H1 (cell line): ENCODE results near the gene DNAJB13. TPM values are rescaled to one million over a fixed set of nuclear protein-coding genes. Genes with fewer than 3 reads are reported as not detected.

Experiments used
- CTCF ChIA-PET: fragments of 300-600 bp; sonication (Branson Sonifier 250); formaldehyde crosslinking; loops from one replicate; lab custom pipeline; 2021; ENCODE audit not compliant: partially characterized antibody; lab: Charles Lee
- POLR2A ChIA-PET: fragments of 300-600 bp; sonication (Branson Sonifier 250); formaldehyde crosslinking; loops from one replicate; lab custom pipeline; 2021; ENCODE audit warnings: inconsistent platforms; ENCODE audit not compliant: partially characterized antibody; lab: Charles Lee
- DNase-seq, 2 experiments: peaks; one replicate each; pipeline versions ENCODE4 v3.0.0 to v3.0.0-alpha.2; 2010 to 2022; ENCODE audit warnings: low spot score in 2 of 2, low read depth in 1 of 2, mixed read lengths in 1 of 2
- FAIRE-seq: peaks from 2 replicates; lab custom pipeline; 2011; peaks lifted over from hg19 to GRCh38; lab: Jason Lieb, UNC
- H2AFZ ChIP-seq: 2 replicates; pipeline ENCODE4 v1.8.1; 2012; ENCODE audit warnings: low read length, inconsistent platforms
- H2AK5ac ChIP-seq: 2 replicates; pipeline ENCODE4 v1.6.1; 2013; ENCODE audit warnings: low read depth, low read length
- H2BK120ac ChIP-seq: replicated peaks from 2 replicates; pipeline ENCODE3; 2013; ENCODE audit warnings: low read depth, low read length, inconsistent platforms
- H2BK12ac ChIP-seq: 2 replicates; pipeline ENCODE4 v1.6.1; 2013; ENCODE audit warnings: low read depth, low read length
- H2BK15ac ChIP-seq: 2 replicates; pipeline ENCODE4 v1.6.1; 2013; ENCODE audit warnings: low read length
- H2BK20ac ChIP-seq: 2 replicates; pipeline ENCODE4 v1.6.1; 2013; ENCODE audit warnings: low read length
- H2BK5ac ChIP-seq: 2 replicates; pipeline ENCODE4 v1.6.1; 2013; ENCODE audit warnings: low read depth, low read length
- H3K14ac ChIP-seq: 2 replicates; pipeline ENCODE4 v1.6.1; 2013; ENCODE audit warnings: inconsistent platforms; ENCODE audit not compliant: insufficient read length
- H3K18ac ChIP-seq: 2 replicates; pipeline ENCODE4 v1.6.1; 2013; ENCODE audit warnings: low read length; ENCODE audit errors: extremely low read depth
- H3K23ac ChIP-seq: 2 replicates; pipeline ENCODE4 v1.6.1; 2013; ENCODE audit warnings: inconsistent platforms; ENCODE audit not compliant: insufficient read length
- H3K23me2 ChIP-seq: 2 replicates; pipeline ENCODE4 v1.6.1; 2013; ENCODE audit warnings: low read depth, low read length
- H3K27ac ChIP-seq: 2 replicates; pipeline ENCODE4 v1.6.1; 2011; ENCODE audit warnings: low read depth, low read length, inconsistent platforms
- H3K27me3 ChIP-seq, 4 experiments: replicated peaks in 1 of 4; 1 replicate in 1 of 4; 2 replicates in 3 of 4; pipeline versions ENCODE4 v1.6.1 to v1.8.1; 2011 to 2013; ENCODE audit warnings: low read length in 3 of 4, mild to moderate bottlenecking in 3 of 4, inconsistent platforms in 2 of 4, mixed read lengths in 2 of 4, moderate library complexity in 1 of 4; ENCODE audit not compliant: control insufficient read depth in 3 of 4, insufficient read depth in 3 of 4; ENCODE audit errors: extremely low read depth in 1 of 4
- H3K36me3 ChIP-seq, 4 experiments: 2 replicates each; pipeline versions ENCODE4 v1.6.1 to v1.8.1; 2011 to 2013; ENCODE audit warnings: mild to moderate bottlenecking in 4 of 4, low read length in 3 of 4, moderate library complexity in 2 of 4, control low read depth in 1 of 4, inconsistent platforms in 1 of 4; ENCODE audit not compliant: insufficient read depth in 4 of 4, control insufficient read depth in 2 of 4
- H3K4ac ChIP-seq: replicated peaks from 2 replicates; pipeline ENCODE3; 2013; ENCODE audit warnings: low read length, low read depth, mixed read lengths, inconsistent platforms; ENCODE audit not compliant: insufficient read length
- H3K4me1 ChIP-seq, 4 experiments: replicated peaks in 1 of 4; 1 replicate in 1 of 4; 2 replicates in 3 of 4; pipeline versions ENCODE4 v1.6.1 to v1.8.1; 2011 to 2013; ENCODE audit warnings: low read length in 3 of 4, inconsistent platforms in 2 of 4, mixed read lengths in 1 of 4; ENCODE audit not compliant: insufficient read depth in 4 of 4, control insufficient read depth in 3 of 4
- H3K4me2 ChIP-seq, 2 experiments: 2 replicates each; pipeline versions ENCODE4 v1.6.1 to v1.8.1; 2011 to 2013; ENCODE audit warnings: low read depth in 2 of 2, low read length in 2 of 2, control low read depth in 1 of 2, inconsistent platforms in 1 of 2, mild to moderate bottlenecking in 1 of 2; ENCODE audit not compliant: insufficient read depth in 1 of 2
- H3K4me3 ChIP-seq, 4 experiments: fragments of 200-600, 300-600 bp in 1 of 4; sonication (generic), shearing (Covaris generic), sonication (Bioruptor Twin) in 1 of 4; 2 replicates each; pipeline versions ENCODE4 v1.5.1 to v1.8.1; 2011 to 2016; ENCODE audit warnings: low read length in 4 of 4, low read depth in 3 of 4, control low read depth in 2 of 4, inconsistent platforms in 2 of 4, mild to moderate bottlenecking in 2 of 4, mixed read lengths in 1 of 4, moderate library complexity in 1 of 4; ENCODE audit not compliant: insufficient read depth in 2 of 4; ENCODE audit errors: extremely low read depth in 1 of 4
- H3K56ac ChIP-seq: replicated peaks from 2 replicates; pipeline ENCODE3; 2013; ENCODE audit warnings: low read depth, mild to moderate bottlenecking, mixed read lengths, low read length, inconsistent platforms; ENCODE audit not compliant: insufficient read length
- H3K79me1 ChIP-seq: 2 replicates; pipeline ENCODE4 v1.6.1; 2013; ENCODE audit warnings: low read depth, low read length, control low read depth
- H3K79me2 ChIP-seq, 2 experiments: 2 replicates each; pipeline versions ENCODE4 v1.6.1 to v1.8.1; 2012 to 2013; ENCODE audit warnings: low read length in 2 of 2, mild to moderate bottlenecking in 2 of 2, inconsistent platforms in 1 of 2; ENCODE audit not compliant: insufficient read depth in 2 of 2, control insufficient read depth in 1 of 2
- H3K9ac ChIP-seq, 4 experiments: replicated peaks in 1 of 4; 1 replicate in 1 of 4; 2 replicates in 3 of 4; pipeline versions ENCODE4 v1.6.1 to v1.8.1; 2011 to 2013; ENCODE audit warnings: low read depth in 3 of 4, low read length in 3 of 4, control low read depth in 2 of 4, mild to moderate bottlenecking in 2 of 4, moderate library complexity in 2 of 4, inconsistent platforms in 1 of 4; ENCODE audit errors: extremely low read depth in 1 of 4
- H3K9me3 ChIP-seq, 2 experiments: 2 replicates each; pipeline versions ENCODE4 v1.6.1 to v1.8.1; 2012 to 2013; ENCODE audit warnings: mild to moderate bottlenecking in 2 of 2, moderate library complexity in 2 of 2, control low read depth in 1 of 2, inconsistent platforms in 1 of 2, low read depth in 1 of 2, low read length in 1 of 2, mixed read lengths in 1 of 2; ENCODE audit not compliant: insufficient read depth in 2 of 2
- H4K20me1 ChIP-seq, 2 experiments: replicated peaks in 1 of 2; 2 replicates each; pipeline versions ENCODE3 to v1.8.1; 2011 to 2013; ENCODE audit warnings: inconsistent platforms in 2 of 2, low read length in 2 of 2, mild to moderate bottlenecking in 1 of 2; ENCODE audit not compliant: insufficient read depth in 2 of 2, control insufficient read depth in 1 of 2
- H4K5ac ChIP-seq: 2 replicates; pipeline ENCODE4 v1.6.1; 2013; ENCODE audit warnings: low read length, low read depth, mixed read lengths, inconsistent platforms; ENCODE audit not compliant: insufficient read length
- H4K8ac ChIP-seq: 2 replicates; pipeline ENCODE4 v1.8.0; 2013; ENCODE audit warnings: mild to moderate bottlenecking, moderate library complexity, low read length, inconsistent platforms; ENCODE audit not compliant: insufficient read depth; ENCODE audit errors: extremely low read depth
- H4K91ac ChIP-seq: replicated peaks from 2 replicates; pipeline ENCODE3; 2013; ENCODE audit warnings: low read length, mixed read lengths, inconsistent platforms; ENCODE audit not compliant: insufficient read length
- EZH2 ChIP-seq: fragments of 200-600 bp; sonication (generic); IDR thresholded peaks from 2 replicates; pipeline ENCODE4 v1.7.1; 2012; ENCODE audit warnings: low read depth, mild to moderate bottlenecking, moderate library complexity, low read length, inconsistent platforms; ENCODE audit not compliant: severe bottlenecking
- HDAC6 ChIP-seq: IDR thresholded peaks from one replicate; pipeline ENCODE4 v1.7.1; 2012; ENCODE audit warnings: low read depth, mild to moderate bottlenecking, inconsistent platforms, low read length, moderate library complexity
- POU5F1 ChIP-seq: IDR thresholded peaks from 2 replicates; pipeline ENCODE4 v1.6.1; 2011; ENCODE audit warnings: low read depth, mild to moderate bottlenecking, low read length, moderate library complexity
- RNF2 ChIP-seq: fragments of 200-900, 300-1000 bp; sonication (generic); IDR thresholded peaks from 2 replicates; pipeline ENCODE4 v1.7.1; 2016; ENCODE audit warnings: borderline replicate concordance, low read depth, mild to moderate bottlenecking, antibody characterized with exemption, low read length; ENCODE audit not compliant: poor library complexity, severe bottlenecking; ENCODE audit errors: missing control alignments
- TCF12 ChIP-seq: IDR thresholded peaks from 2 replicates; pipeline ENCODE4 v1.6.1; 2011; ENCODE audit warnings: low read depth, mild to moderate bottlenecking, low read length
- WGBS, 2 experiments: shearing (Covaris generic) in 1 of 2; methylation state at CpG; one replicate each; pipeline versions ENCODE4 v1.1.6 to v1.1.7; 2013 to 2015; ENCODE audit warnings: low lambda C conversion rate in 2 of 2, mixed read lengths in 2 of 2, inconsistent platforms in 1 of 2, low coverage in 1 of 2, missing lambda C conversion rate in 1 of 2; ENCODE audit not compliant: insufficient replicate concordance in 2 of 2, insufficient coverage in 1 of 2, insufficient read length in 1 of 2; ENCODE audit errors: extremely low coverage in 1 of 2, missing lambda C conversion rate in 1 of 2; 5-methylcytosine and 5-hydroxymethylcytosine counted together
- polyA plus RNA-seq, 7 experiments: library from polyadenylated mRNA; depleted of rRNA in 3 of 7; stranded (reverse) in 5 of 7; unstranded in 2 of 7; fragments of >200 nt in 5 of 7; fragments of 200-250 nt in 2 of 7; gene quantifications; 1 replicate in 5 of 7; 2 replicates in 1 of 7; 4 replicates in 1 of 7; pipeline versions ENCODE4 v1.2.1 to v1.2.3, GENCODE V29; 2011 to 2013; ENCODE audit warnings: missing spikeins in 2 of 7, mixed read lengths in 2 of 7
- total RNA-seq: library from RNA; stranded (reverse); fragmentation: NEBNext Ultra II Directional; extraction: Animal tissue kit (Norgen Biotek cat#: 25700); gene quantifications from 2 replicates; pipeline ENCODE4 v1.2.1, GENCODE V29; 2021

The DNAJB13 gene
- total and polyA plus RNA-seq, 2 of the 8 experiments (the other 6 are each of a cell fraction or from before 2014, with no cell fraction given) = 0.27 TPM; not detected in 1

DNA sequence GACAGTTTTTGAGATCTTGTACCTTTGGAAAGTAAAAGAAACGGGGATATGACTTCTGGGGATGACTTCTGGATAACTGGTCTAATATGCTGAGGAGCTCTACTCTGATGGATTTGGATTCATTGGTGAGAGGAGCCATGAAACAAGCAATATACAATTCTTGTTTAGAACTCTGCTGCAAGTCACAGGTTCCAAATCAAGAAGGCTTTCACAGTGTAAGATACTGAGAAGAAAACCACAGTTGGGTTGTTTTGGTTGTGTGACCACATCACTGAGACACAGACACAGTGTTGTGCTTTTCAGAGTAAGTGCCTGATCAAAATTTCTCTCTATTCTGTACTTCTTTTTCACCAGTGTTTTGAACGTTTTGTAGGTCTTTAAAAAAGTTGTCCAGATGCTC, 44.9 kb downstream of the DNAJB13 start:
- WGBS, 2 experiments = 75% methylated on average over 2 of the region's 2 CpGs; no CpG with 5 or more reads in 1 of the 2 experiments
- H2BK5ac ChIP-seq = no peak overlapping the region
- POLR2A ChIA-PET = no interaction called here
- no peak overlapping the region for H3K4ac ChIP-seq
- H3K36me3 ChIP-seq = no peaks in the 10 kb centered on the region
- no peak overlapping the region for H3K18ac ChIP-seq
- FAIRE-seq (no peak), DNase-seq (no peak)
- H3K23me2 ChIP-seq = no peaks in the 10 kb centered on the region
- H4K5ac ChIP-seq = no peak overlapping the region
- H2AK5ac ChIP-seq = no peak overlapping the region
- H3K9me3 ChIP-seq = no peaks in the 10 kb centered on the region
- no peak overlapping the region for H2BK12ac ChIP-seq
- no peak overlapping the region for H2AFZ ChIP-seq
- no peak overlapping the region for H3K23ac ChIP-seq
- no peak overlapping the region for H3K4me2 ChIP-seq
- H2BK20ac ChIP-seq = no peak overlapping the region
- no peak overlapping the region for H3K56ac ChIP-seq
- TF ChIP-seq HDAC6 = no peak
- no peak for TF ChIP-seq POU5F1
- no peak for TF ChIP-seq RNF2
- TF ChIP-seq TCF12 = no peak
- no peak for TF ChIP-seq EZH2
- no peak overlapping the region for H4K8ac ChIP-seq
- H3K79me1 ChIP-seq = no peaks in the 10 kb centered on the region
- H3K79me2 ChIP-seq = no peaks in the 10 kb centered on the region
- CTCF ChIA-PET = interaction anchor here (0.6 to 1.3 kb wide), 2 partner anchors 10 to 30 kb away, joined by 3 to 4 read pairs; no protein-coding TSS in a partner anchor
- no peak overlapping the region for H3K27ac ChIP-seq
- H4K20me1 ChIP-seq = no peaks in the 10 kb centered on the region
- H3K4me3 ChIP-seq = no peak overlapping the region
- H4K91ac ChIP-seq = no peak overlapping the region
- no peak overlapping the region for H3K14ac ChIP-seq
- no peak overlapping the region for H2BK120ac ChIP-seq
- H3K27me3 ChIP-seq = no peaks in the 10 kb centered on the region
- peaks cover 0 to 4% (median 0%) of the 10 kb centered on the region in 4 experiments; a peak in 1 of 7 replicates for H3K4me1 ChIP-seq
- H3K9ac ChIP-seq = no peak overlapping the region
- H2BK15ac ChIP-seq = no peak overlapping the region
